Liver (tissue), 9 donors: ENCODE data around the gene LHFPL6. TPM values are rescaled to one million over a fixed set of nuclear protein-coding genes. Genes with fewer than 3 reads are reported as not detected.

ENCODE experiments used
- DNase-seq: peaks from one replicate; pipeline ENCODE4 v3.0.0-alpha.2; 2017; ENCODE audit warnings: low spot score
- H3K27ac ChIP-seq, 2 donors: one replicate each; pipeline ENCODE4 v1.7.0; 2013; ENCODE audit warnings: inconsistent platforms in 2 of 2, low read length in 2 of 2, control low read depth in 1 of 2, low read depth in 1 of 2, mild to moderate bottlenecking in 1 of 2
- H3K27me3 ChIP-seq, 4 donors: one replicate each; pipeline versions ENCODE4 v1.6.1 to v1.7.0; 2013; ENCODE audit warnings: low read length in 3 of 4, inconsistent platforms in 1 of 4, mild to moderate bottlenecking in 1 of 4, moderate library complexity in 1 of 4; ENCODE audit not compliant: control insufficient read depth in 4 of 4, insufficient read depth in 4 of 4
- H3K36me3 ChIP-seq, 4 donors: one replicate each; pipeline versions ENCODE4 v1.6.1 to v1.7.0; 2013; ENCODE audit warnings: low read length in 3 of 4, mild to moderate bottlenecking in 3 of 4, low read depth in 1 of 4, moderate library complexity in 1 of 4; ENCODE audit not compliant: control insufficient read depth in 4 of 4, insufficient read depth in 3 of 4
- H3K4me1 ChIP-seq, 4 donors: one replicate each; pipeline versions ENCODE4 v1.6.1 to v1.7.0; 2013; ENCODE audit warnings: low read length in 3 of 4, mild to moderate bottlenecking in 3 of 4, moderate library complexity in 1 of 4; ENCODE audit not compliant: control insufficient read depth in 4 of 4, insufficient read depth in 4 of 4
- H3K4me3 ChIP-seq, 3 donors: one replicate each; pipeline versions ENCODE4 v1.6.1 to v1.7.0; 2013; ENCODE audit warnings: low read length in 3 of 3, control low read depth in 1 of 3, low read depth in 1 of 3, mild to moderate bottlenecking in 1 of 3
- H3K9ac ChIP-seq, 2 donors: one replicate each; pipeline ENCODE4 v1.7.0; 2013; ENCODE audit warnings: low read length in 2 of 2, mild to moderate bottlenecking in 2 of 2, moderate library complexity in 2 of 2, control low read depth in 1 of 2, low read depth in 1 of 2
- H3K9me3 ChIP-seq, 4 donors: one replicate each; pipeline versions ENCODE4 v1.6.1 to v1.7.0; 2013; ENCODE audit warnings: low read length in 3 of 4; ENCODE audit not compliant: control insufficient read depth in 4 of 4
- EGR1 ChIP-seq, 2 donors: IDR thresholded peaks; 2 replicates each; pipeline ENCODE4 v1.6.1; 2016 to 2018; ENCODE audit warnings: antibody characterized with exemption in 2 of 2, low read depth in 2 of 2
- FOXA1 ChIP-seq: IDR thresholded peaks from 2 replicates; pipeline ENCODE4 v1.6.1; 2016; ENCODE audit warnings: antibody characterized with exemption
- FOXA2 ChIP-seq: IDR thresholded peaks from 2 replicates; pipeline ENCODE4 v1.6.1; 2016; ENCODE audit warnings: antibody characterized with exemption
- GABPA ChIP-seq, 2 donors: IDR thresholded peaks in 1 of 2; conservative IDR thresholded peaks in 1 of 2; 2 replicates each; pipeline ENCODE4 v1.6.1; 2016; ENCODE audit warnings: antibody characterized with exemption in 2 of 2, mild to moderate bottlenecking in 1 of 2, moderate library complexity in 1 of 2
- HNF4A ChIP-seq, 2 donors: conservative IDR thresholded peaks; 2 replicates each; pipeline ENCODE4 v1.6.1; 2016; ENCODE audit warnings: antibody characterized with exemption in 2 of 2, mild to moderate bottlenecking in 2 of 2
- HNF4G ChIP-seq: IDR thresholded peaks from 2 replicates; pipeline ENCODE4 v1.6.1; 2016; ENCODE audit warnings: antibody characterized with exemption
- JUND ChIP-seq, 2 donors: IDR thresholded peaks; 2 replicates each; pipeline ENCODE4 v1.6.1; 2016; ENCODE audit warnings: antibody characterized with exemption in 2 of 2
- NR2F2 ChIP-seq: IDR thresholded peaks from 2 replicates; pipeline ENCODE4 v1.6.1; 2016; ENCODE audit warnings: antibody characterized with exemption
- RAD21 ChIP-seq, 2 donors: IDR thresholded peaks; 2 replicates each; pipeline ENCODE4 v1.6.1; 2016; ENCODE audit warnings: antibody characterized with exemption in 2 of 2, mild to moderate bottlenecking in 2 of 2
- SP1 ChIP-seq: IDR thresholded peaks from 2 replicates; pipeline ENCODE4 v1.6.1; 2018; ENCODE audit warnings: antibody characterized with exemption, mild to moderate bottlenecking
- TAF1 ChIP-seq: conservative IDR thresholded peaks from 2 replicates; pipeline ENCODE4 v1.6.1; 2016; ENCODE audit warnings: antibody characterized with exemption, mild to moderate bottlenecking
- YY1 ChIP-seq: IDR thresholded peaks from 2 replicates; pipeline ENCODE4 v1.6.1; 2016; ENCODE audit warnings: antibody characterized with exemption, mild to moderate bottlenecking
- WGBS: extraction: QIAGEN DNeasy Blood & Tissue Kit; methylation state at CpG from one replicate; pipeline ENCODE4 v1.1.7; 2013; 5-methylcytosine and 5-hydroxymethylcytosine counted together
- polyA plus RNA-seq, 2 donors: library from polyadenylated mRNA; stranded (reverse) in 1 of 2; unstranded in 1 of 2; fragments of 200-250 nt in 1 of 2; fragments of >200 nt in 1 of 2; fragmentation: Nextera tagmentation in 1 of 2; extraction: Ambion mirVana in 1 of 2; gene quantifications; one replicate each; pipeline versions ENCODE4 v1.2.1 to v1.2.3, GENCODE V29; 2013 to 2015
- total RNA-seq, 2 donors: library from RNA; depleted of rRNA; stranded (reverse); fragments of >200 nt; gene quantifications; one replicate each; pipeline ENCODE4 v1.2.3, GENCODE V29; 2014
- TF ChIP-seq, protein P1 (sequence below): fragments of 150-350 bp; IDR thresholded peaks from 2 replicates; pipeline ENCODE4 v1.5.1; 2017; ENCODE audit warnings: improper control_type of control experiment, low read depth, low read length; ENCODE audit not compliant: missing input control
- TF ChIP-seq, protein P2 (sequence below): IDR thresholded peaks from 2 replicates; pipeline ENCODE4 v1.6.1; 2016; ENCODE audit warnings: antibody characterized with exemption
- TF ChIP-seq, protein P3 (sequence below): IDR thresholded peaks from 2 replicates; pipeline ENCODE4 v1.6.1; 2016; ENCODE audit warnings: antibody characterized with exemption, mild to moderate bottlenecking
- TF ChIP-seq, protein P4 (sequence below): IDR thresholded peaks from 2 replicates; pipeline ENCODE4 v1.6.1; 2016; ENCODE audit warnings: antibody characterized with exemption
- TF ChIP-seq, protein P5 (sequence below): IDR thresholded peaks from 2 replicates; pipeline ENCODE4 v1.6.1; 2016; ENCODE audit warnings: antibody characterized with exemption
- donor health status: healthy.
- donor health status: healthy.
- donor health status: healthy.
- donor health status: healthy.
- donor health status: healthy.

The LHFPL6 gene
- total and polyA plus RNA-seq, 4 donors, result 2.6 to 8.3 (median 5.5) TPM

DNA sequence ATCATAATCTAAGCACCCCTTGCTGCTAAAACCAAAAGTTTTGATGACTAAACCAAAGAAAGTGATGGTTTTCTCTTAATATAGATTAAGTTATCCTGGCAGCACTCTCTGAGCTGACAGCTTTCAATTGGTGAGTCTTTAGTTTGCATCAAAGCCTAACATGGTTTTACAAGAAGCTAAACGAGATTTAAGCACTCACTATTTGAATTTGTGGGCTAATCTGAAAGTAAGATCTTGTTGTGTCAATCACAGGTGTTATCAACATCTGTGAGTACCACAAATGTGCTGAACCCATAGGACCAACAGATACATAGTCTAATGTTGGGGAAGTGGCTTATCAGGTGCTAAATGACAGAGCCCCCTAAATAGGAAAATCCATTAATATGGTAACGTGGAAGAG is 223.9 kb downstream of the LHFPL6 start:
- Histone ChIP-seq H3K36me3 (no peaks in the 10 kb centered on the region), H3K27me3 (no peaks in the 10 kb centered on the region), H3K9me3 (no peaks in the 10 kb centered on the region), H3K4me3 (no peak overlapping the region), H3K4me1 (no peaks in the 10 kb centered on the region), H3K27ac (no peak overlapping the region), H3K9ac (no peak overlapping the region)
- TF ChIP-seq, protein P1, sequence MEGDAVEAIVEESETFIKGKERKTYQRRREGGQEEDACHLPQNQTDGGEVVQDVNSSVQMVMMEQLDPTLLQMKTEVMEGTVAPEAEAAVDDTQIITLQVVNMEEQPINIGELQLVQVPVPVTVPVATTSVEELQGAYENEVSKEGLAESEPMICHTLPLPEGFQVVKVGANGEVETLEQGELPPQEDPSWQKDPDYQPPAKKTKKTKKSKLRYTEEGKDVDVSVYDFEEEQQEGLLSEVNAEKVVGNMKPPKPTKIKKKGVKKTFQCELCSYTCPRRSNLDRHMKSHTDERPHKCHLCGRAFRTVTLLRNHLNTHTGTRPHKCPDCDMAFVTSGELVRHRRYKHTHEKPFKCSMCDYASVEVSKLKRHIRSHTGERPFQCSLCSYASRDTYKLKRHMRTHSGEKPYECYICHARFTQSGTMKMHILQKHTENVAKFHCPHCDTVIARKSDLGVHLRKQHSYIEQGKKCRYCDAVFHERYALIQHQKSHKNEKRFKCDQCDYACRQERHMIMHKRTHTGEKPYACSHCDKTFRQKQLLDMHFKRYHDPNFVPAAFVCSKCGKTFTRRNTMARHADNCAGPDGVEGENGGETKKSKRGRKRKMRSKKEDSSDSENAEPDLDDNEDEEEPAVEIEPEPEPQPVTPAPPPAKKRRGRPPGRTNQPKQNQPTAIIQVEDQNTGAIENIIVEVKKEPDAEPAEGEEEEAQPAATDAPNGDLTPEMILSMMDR, result no peak
- TF ChIP-seq, protein P2, sequence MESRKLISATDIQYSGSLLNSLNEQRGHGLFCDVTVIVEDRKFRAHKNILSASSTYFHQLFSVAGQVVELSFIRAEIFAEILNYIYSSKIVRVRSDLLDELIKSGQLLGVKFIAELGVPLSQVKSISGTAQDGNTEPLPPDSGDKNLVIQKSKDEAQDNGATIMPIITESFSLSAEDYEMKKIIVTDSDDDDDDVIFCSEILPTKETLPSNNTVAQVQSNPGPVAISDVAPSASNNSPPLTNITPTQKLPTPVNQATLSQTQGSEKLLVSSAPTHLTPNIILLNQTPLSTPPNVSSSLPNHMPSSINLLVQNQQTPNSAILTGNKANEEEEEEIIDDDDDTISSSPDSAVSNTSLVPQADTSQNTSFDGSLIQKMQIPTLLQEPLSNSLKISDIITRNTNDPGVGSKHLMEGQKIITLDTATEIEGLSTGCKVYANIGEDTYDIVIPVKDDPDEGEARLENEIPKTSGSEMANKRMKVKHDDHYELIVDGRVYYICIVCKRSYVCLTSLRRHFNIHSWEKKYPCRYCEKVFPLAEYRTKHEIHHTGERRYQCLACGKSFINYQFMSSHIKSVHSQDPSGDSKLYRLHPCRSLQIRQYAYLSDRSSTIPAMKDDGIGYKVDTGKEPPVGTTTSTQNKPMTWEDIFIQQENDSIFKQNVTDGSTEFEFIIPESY, result no peak
- TF ChIP-seq JUND (IDR thresholded peaks at IDR 0.05), result no peak
- no peak for TF ChIP-seq SP1
- TF ChIP-seq FOXA1, result no peak
- no peak for DNase-seq
- WGBS, result 49% methylated on average over 2 of the region's 2 CpGs

DNA sequence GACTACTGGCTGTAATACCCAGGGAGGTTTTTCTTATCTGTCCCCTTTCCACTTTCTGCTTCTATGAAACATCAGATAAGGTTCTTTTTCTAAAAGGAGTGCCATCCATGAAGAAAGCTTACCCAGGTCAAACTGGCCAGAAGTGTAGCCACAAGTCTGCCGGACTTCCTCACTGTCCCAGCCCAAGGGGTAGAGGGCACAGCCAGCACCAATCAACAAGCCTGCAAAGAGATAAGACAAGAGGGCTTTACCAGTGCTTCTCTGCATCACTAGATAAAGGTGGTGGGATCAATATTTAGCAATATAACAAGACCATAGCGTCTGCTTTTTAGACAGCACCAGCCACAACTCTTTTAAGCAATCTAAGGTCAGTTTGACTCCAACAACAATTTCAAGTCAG is 224.7 kb downstream of the LHFPL6 start:
- no peak overlapping the region for H3K27ac ChIP-seq
- H3K4me1 ChIP-seq, result no peaks in the 10 kb centered on the region
- H3K9ac ChIP-seq, result no peak overlapping the region
- no peaks in the 10 kb centered on the region for H3K27me3 ChIP-seq
- no peak for DNase-seq
- no peaks in the 10 kb centered on the region for H3K9me3 ChIP-seq
- TF ChIP-seq, protein P3, sequence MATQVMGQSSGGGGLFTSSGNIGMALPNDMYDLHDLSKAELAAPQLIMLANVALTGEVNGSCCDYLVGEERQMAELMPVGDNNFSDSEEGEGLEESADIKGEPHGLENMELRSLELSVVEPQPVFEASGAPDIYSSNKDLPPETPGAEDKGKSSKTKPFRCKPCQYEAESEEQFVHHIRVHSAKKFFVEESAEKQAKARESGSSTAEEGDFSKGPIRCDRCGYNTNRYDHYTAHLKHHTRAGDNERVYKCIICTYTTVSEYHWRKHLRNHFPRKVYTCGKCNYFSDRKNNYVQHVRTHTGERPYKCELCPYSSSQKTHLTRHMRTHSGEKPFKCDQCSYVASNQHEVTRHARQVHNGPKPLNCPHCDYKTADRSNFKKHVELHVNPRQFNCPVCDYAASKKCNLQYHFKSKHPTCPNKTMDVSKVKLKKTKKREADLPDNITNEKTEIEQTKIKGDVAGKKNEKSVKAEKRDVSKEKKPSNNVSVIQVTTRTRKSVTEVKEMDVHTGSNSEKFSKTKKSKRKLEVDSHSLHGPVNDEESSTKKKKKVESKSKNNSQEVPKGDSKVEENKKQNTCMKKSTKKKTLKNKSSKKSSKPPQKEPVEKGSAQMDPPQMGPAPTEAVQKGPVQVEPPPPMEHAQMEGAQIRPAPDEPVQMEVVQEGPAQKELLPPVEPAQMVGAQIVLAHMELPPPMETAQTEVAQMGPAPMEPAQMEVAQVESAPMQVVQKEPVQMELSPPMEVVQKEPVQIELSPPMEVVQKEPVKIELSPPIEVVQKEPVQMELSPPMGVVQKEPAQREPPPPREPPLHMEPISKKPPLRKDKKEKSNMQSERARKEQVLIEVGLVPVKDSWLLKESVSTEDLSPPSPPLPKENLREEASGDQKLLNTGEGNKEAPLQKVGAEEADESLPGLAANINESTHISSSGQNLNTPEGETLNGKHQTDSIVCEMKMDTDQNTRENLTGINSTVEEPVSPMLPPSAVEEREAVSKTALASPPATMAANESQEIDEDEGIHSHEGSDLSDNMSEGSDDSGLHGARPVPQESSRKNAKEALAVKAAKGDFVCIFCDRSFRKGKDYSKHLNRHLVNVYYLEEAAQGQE, result no peak
- TF ChIP-seq, protein P4, sequence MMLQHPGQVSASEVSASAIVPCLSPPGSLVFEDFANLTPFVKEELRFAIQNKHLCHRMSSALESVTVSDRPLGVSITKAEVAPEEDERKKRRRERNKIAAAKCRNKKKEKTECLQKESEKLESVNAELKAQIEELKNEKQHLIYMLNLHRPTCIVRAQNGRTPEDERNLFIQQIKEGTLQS, result no peak
- TF ChIP-seq FOXA2, result no peak
- no peak for TF ChIP-seq GABPA (IDR thresholded peaks at IDR 0.05 in 1 of 2, conservative IDR thresholded peaks at IDR 0.05 in 1 of 2)
- TF ChIP-seq, protein P2, result no peak
- TF ChIP-seq JUND (IDR thresholded peaks at IDR 0.05), result no peak
- TF ChIP-seq FOXA1, result no peak
- TF ChIP-seq, protein P5, sequence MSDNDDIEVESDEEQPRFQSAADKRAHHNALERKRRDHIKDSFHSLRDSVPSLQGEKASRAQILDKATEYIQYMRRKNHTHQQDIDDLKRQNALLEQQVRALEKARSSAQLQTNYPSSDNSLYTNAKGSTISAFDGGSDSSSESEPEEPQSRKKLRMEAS, result no peak
- no peak for TF ChIP-seq EGR1 (IDR thresholded peaks at IDR 0.05; ENCODE audit: low read depth in 2 of 2)
- no peak for TF ChIP-seq TAF1
- no peak for TF ChIP-seq HNF4A (conservative IDR thresholded peaks at IDR 0.05)
- no peak for TF ChIP-seq YY1
- no peak for TF ChIP-seq RAD21 (IDR thresholded peaks at IDR 0.05)
- TF ChIP-seq SP1, result no peak
- TF ChIP-seq, protein P1, result no peak
- no peak for TF ChIP-seq NR2F2
- TF ChIP-seq HNF4G, result no peak
- WGBS, result 38% methylated on average over 2 of the region's 2 CpGs
- H3K36me3 ChIP-seq, result no peaks in the 10 kb centered on the region
- no peak overlapping the region for H3K4me3 ChIP-seq
